ENCODE measurements around the gene CHRNA5. TPM values are rescaled to one million over a fixed set of nuclear protein-coding genes. Genes with fewer than 3 reads are reported as not detected.

Gene CHRNA5
- total RNA-seq, 1 experiment from 2014 or later = 22.8 TPM

- no peak for DNase-seq (ENCODE audit: low spot score)
Observed at GRCh38 chr15:78620527-78621421, 55.5 kb downstream of the CHRNA5 start, which contains the start of gene CHRNA3. Gene CHRNA3 (minus strand): TSS chr15:78620996. CDS start chr15:78620794, 202 bp downstream.

GRCh38 chr15:78621810-78622402 lies 56.6 kb downstream of the CHRNA5 start:
- DNase-seq (ENCODE audit: low spot score) = no peak

- no peak for DNase-seq (ENCODE audit: low spot score)
Observed at GRCh38 chr15:78623786-78624497, 58.6 kb downstream of the CHRNA5 start.

DNA sequence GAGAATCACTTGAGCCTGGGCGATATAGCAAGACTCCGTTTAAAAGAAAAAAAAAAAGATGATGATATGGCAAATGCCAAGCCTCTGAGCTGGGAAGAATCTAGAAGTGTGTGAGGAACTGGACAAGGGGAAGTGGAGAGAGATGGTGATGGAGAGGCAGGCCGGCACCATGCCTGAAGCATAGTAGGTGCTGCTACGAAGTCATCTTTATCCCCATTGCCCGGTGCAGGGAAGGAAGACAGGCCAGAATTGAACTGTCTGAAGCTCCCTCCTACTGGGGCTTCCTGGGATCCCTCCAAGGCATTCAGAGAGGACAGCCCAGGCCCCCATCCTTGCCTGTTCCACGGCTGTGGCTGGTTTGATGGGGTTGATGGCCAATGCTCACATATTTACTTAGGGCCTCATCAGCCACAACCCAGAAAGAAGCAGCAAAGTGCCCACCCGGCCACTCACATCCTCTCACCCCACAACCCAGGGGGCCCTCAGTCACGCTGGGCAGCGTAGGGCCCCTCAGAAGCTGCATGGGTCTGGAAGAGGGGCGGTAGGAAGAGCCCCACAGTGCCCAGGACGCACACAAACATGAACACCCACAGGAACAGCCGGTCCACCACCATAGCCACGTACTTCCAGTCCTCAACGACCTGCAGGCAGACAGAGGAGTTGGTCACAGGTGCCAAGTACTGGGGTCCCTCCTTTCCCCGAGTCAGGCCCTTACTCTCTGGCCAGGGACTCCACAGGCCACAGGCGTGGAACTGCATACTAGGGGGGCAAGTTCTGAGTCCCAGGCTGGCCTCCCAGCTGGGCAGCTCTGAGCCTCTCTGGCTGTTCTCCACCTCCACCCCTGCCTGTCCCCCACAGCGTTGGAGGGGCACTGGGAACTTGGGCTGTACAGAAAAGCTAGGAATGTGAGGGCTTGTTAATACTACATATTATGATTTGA lies 59.6 kb downstream of the CHRNA5 start:
- DNase-seq (ENCODE audit: low spot score) = no peak

GRCh38 chr15:78625606-78626280 lies 60.4 kb downstream of the CHRNA5 start:
- DNase-seq (ENCODE audit: low spot score) = no peak

DNA sequence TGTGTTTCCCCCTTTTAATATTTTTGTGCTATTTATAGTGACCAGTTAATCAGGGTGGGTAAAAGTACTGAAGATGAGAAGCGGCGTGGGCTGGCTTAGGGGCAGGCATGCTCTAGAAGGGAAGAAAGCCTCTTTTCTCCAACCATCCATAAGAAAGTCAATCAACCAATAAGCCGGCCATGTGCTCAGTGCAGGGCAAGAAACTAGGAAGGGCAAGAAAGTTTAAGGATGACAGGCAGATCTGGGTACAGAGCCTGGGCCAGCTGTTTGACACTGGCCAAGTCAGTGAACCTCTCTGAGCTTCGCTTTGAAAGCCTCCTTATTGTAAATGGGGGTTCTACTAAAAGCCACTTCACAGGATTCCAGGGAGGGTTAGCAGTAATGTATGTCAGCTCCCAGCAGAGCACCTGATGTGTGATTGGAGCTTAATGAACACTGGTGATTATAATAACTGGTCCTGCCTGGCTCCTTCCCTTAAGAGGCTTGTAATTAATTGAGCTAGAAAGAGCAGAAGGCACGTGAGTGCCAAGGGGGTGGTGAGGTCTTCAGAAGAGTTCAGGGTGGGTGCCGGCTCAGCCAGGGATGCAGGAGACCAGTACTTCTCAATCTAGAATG lies 61.2 kb downstream of the CHRNA5 start:
- no peak for DNase-seq (ENCODE audit: low spot score)

GRCh38 chr15:78627348-78627747 lies 62.0 kb downstream of the CHRNA5 start:
- no peak for DNase-seq (ENCODE audit: low spot score)

DNA sequence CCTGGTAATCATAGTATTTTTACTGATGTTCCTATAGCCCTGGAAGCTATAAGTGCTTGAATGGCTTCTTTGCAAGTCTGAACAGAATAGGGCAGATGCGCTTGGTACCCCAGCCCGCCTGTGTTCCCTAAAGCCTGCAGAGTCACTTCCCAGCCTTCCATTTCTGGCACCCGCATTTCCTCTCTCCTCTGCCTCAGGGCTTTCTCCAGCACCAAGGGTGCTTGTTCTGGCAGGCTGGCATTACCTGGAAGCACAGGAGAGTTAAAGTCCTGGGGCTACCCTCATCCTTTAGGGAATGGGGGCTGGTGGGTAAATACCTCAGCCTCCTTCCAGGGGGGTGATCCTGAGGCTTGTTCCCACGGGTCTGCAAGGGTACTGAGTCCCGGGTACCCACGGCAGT lies 62.9 kb downstream of the CHRNA5 start:
- DNase-seq (ENCODE audit: low spot score) = no peak

- no peak for DNase-seq (ENCODE audit: low spot score)
Observed at GRCh38 chr15:78629031-78629715, 63.9 kb downstream of the CHRNA5 start.

GRCh38 chr15:78629716-78630065 lies 64.4 kb downstream of the CHRNA5 start:
- DNase-seq (ENCODE audit: low spot score) = no peak

GRCh38 chr15:78630886-78631633 lies 65.7 kb downstream of the CHRNA5 start:
- no peak for DNase-seq (ENCODE audit: low spot score)

DNA sequence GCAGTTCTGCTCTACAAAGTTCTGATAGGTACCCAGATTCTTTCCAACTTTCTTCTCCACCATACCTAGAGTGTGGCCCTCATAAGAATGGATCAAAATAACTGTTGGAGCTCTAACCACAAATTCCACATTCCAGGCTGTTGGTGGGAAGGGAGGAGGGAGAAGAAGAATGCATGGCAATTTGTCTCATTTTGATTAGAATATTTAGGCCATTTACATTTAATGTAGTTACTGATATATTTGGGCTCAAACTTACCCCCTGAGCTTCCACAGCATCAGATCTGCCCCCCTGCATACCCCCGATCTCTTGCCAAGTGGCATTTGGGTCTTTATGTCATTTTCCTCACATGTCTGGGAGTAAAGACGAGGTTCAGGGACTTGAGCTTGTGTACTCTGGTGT lies 68.0 kb downstream of the CHRNA5 start:
- DNase-seq (ENCODE audit: low spot score) = no peak

DNA sequence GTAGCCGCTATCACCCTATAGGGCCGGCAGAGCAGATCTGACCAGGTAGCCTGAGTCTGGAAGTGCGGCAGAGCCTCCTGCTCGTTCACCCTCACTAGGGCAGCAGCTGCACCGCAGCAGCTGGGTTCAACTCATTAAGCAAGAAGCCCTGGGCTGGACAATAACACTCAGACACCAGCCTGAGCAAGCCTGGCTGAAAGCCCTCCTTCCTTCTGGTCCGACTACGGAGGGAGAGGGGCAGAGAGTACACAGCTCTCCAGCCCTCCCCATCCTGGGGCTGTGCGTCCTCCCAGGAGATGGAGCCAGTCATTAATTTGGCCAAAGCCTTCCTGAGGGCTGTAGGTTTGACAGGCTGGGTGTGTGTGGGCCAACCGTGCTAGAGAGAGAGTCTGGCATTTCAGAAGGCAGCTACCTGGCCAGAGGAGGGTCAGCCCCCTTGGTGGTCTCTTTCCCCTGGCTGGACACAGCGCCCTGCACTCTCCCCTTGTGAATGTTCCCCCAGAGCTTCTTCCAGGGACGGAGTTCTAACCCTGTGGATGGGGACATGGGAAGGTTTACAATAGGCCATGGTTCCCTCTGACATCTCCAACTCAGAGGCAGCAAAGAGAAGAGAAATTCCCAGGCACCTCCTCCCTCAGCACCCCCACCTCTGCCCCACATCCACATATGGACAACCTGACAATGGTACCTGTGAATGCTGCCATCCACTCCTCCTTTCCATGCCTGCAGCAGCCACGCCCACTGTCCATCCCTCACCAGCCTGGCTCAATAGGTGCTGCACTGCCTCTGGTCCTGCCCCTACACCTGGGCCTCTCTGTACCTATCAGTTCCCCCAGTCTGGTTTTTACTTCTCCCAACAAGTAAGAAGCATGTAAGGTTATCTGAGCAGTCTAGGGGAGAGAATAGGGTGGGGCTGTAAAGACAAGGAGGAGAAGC lies 69.2 kb downstream of the CHRNA5 start:
- no peak for DNase-seq (ENCODE audit: low spot score)

DNA sequence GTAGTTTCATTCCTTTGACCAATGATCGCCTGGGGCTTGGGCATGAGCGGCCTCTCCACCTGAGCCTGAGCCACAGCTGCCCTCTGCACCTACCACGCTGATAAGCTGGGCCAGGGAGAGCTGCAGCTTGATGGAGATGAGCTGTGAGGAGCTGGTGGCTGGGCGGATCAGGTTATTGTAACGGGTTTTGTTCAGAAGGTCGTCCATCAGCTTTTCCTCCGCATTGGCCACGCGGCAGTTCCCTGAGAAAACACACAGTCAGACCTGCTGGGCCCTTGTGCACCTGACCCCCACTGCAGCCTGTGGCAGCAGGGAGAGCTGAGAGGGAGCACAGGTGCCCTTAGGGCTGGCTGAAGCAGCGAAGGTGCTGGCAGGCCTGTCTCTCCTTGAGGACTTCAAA lies 70.0 kb downstream of the CHRNA5 start:
- DNase-seq (ENCODE audit: low spot score) = no peak

- no peak for DNase-seq (ENCODE audit: low spot score)
Observed at GRCh38 chr15:78636378-78636859, 71.1 kb downstream of the CHRNA5 start.

DNA sequence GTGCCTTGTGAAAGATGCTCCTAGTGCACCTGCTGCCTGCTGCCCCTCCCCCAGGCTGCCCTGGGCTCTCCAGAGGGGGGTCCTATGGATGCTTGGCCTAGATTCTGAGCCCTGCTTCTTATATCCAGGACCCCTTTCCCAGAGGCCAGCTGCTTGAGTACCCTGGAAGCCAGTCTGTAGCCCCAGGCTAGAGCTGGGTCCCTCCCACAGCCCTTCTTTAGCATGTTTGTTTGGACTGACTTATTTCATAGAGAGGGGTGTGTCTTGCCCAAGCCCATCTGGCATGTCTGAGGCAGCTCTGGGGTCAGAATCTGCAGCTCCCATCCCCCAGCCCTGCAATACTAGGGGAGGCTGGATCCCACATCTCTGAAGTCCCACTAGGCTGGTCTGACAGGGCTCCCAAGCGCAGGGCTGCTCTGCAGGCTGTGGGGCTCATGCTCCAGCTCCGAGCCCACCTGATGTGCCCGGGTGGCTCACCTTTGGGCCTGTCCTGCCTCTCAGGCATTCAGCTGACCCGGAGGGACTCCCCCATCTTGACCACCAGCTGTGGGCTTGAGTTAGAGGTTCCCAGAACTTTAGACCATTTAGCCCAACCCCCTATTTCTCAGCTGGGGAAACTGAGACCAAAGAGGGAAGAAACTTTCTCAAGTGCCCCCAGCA lies 72.6 kb downstream of the CHRNA5 start:
- DNase-seq (ENCODE audit: low spot score) = no peak

GRCh38 chr15:78638658-78639314 lies 73.5 kb downstream of the CHRNA5 start:
- DNase-seq (ENCODE audit: low spot score) = peak; percentile 49
